ENCODE results near the gene EML4.

- TF ChIP-seq, protein P1, sequence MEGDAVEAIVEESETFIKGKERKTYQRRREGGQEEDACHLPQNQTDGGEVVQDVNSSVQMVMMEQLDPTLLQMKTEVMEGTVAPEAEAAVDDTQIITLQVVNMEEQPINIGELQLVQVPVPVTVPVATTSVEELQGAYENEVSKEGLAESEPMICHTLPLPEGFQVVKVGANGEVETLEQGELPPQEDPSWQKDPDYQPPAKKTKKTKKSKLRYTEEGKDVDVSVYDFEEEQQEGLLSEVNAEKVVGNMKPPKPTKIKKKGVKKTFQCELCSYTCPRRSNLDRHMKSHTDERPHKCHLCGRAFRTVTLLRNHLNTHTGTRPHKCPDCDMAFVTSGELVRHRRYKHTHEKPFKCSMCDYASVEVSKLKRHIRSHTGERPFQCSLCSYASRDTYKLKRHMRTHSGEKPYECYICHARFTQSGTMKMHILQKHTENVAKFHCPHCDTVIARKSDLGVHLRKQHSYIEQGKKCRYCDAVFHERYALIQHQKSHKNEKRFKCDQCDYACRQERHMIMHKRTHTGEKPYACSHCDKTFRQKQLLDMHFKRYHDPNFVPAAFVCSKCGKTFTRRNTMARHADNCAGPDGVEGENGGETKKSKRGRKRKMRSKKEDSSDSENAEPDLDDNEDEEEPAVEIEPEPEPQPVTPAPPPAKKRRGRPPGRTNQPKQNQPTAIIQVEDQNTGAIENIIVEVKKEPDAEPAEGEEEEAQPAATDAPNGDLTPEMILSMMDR (IDR thresholded peaks at IDR 0.05 in 4 of 5, conservative IDR thresholded peaks at IDR 0.05 in 1 of 5): no peak
- TF ChIP-seq POLR2A (IDR thresholded peaks at IDR 0.05): no peak
These were observed 8.0 kb downstream of the EML4 start for GRCh38 chr2:42176992-42177738.

All from gastrocnemius medialis (tissue), 4 donors.